Astrocyte (in vitro differentiated cells and primary cell): Measurements from ENCODE around the gene CROCC.

Experiments
- EZH2 ChIP-seq: IDR thresholded peaks from 2 replicates; pipeline ENCODE4 v1.6.1; 2012; ENCODE audit warnings: mild to moderate bottlenecking, low read length, inconsistent platforms; ENCODE audit not compliant: insufficient read depth
- TF ChIP-seq, protein P1 (sequence below): IDR thresholded peaks from 2 replicates; pipeline ENCODE4 v1.5.1; 2011; ENCODE audit warnings: low read depth, mild to moderate bottlenecking, inconsistent platforms, low read length, moderate library complexity; ENCODE audit not compliant: insufficient read depth

DNA sequence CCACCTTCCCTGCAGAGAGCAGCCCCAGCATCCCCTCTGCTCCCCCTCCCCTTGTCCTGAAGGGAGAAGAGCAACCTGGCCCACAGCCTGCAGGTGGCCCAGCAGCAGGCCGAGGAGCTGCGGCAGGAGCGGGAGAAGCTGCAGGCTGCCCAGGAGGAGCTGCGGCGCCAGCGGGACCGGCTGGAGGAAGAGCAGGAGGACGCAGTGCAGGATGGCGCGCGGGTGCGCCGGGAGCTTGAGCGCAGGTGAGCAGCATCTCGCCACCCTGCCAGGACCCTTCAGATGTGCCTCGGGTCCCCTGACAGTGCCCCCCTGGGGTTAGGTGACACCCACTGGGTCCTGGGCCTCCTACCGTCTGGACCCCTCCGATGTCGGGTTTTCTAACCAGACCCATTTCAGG, 22.3 kb downstream of the CROCC start:
- TF ChIP-seq, protein P1, sequence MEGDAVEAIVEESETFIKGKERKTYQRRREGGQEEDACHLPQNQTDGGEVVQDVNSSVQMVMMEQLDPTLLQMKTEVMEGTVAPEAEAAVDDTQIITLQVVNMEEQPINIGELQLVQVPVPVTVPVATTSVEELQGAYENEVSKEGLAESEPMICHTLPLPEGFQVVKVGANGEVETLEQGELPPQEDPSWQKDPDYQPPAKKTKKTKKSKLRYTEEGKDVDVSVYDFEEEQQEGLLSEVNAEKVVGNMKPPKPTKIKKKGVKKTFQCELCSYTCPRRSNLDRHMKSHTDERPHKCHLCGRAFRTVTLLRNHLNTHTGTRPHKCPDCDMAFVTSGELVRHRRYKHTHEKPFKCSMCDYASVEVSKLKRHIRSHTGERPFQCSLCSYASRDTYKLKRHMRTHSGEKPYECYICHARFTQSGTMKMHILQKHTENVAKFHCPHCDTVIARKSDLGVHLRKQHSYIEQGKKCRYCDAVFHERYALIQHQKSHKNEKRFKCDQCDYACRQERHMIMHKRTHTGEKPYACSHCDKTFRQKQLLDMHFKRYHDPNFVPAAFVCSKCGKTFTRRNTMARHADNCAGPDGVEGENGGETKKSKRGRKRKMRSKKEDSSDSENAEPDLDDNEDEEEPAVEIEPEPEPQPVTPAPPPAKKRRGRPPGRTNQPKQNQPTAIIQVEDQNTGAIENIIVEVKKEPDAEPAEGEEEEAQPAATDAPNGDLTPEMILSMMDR, result no peak
- no peak for TF ChIP-seq EZH2
